Omental fat pad (tissue), 4 donors: ENCODE results near the gene SNAP29. TPM values are rescaled to one million over a fixed set of nuclear protein-coding genes. Genes with fewer than 3 reads are reported as not detected.
"Not testable (repeated sequence)": the region's sequence is repeated elsewhere in the genome, so short reads cannot be mapped to it uniquely, and the experiment has no call there.

Experiments
- ATAC-seq: fragments of 150-250 bp; one replicate; pipeline ENCODE4 v1.9.1; 2016; ENCODE audit warnings: mild to moderate bottlenecking, moderate library complexity; ENCODE audit not compliant: low FRiP score
- DNase-seq: peaks from one replicate; pipeline ENCODE4 v3.0.0-alpha.2; 2019; ENCODE audit warnings: low spot score
- CTCF ChIP-seq, 3 donors: fragments of 450-650 bp; IDR thresholded peaks; one replicate each; pipeline ENCODE4 v1.5.1; 2016 to 2017; ENCODE audit warnings: antibody characterized with exemption in 3 of 3, mild to moderate bottlenecking in 3 of 3, moderate library complexity in 2 of 3
- total RNA-seq, 4 donors: library from RNA; depleted of rRNA; stranded (reverse); fragments of >200 nt; gene quantifications; one replicate each; pipeline ENCODE4 v1.1.0, GENCODE V29; 2016

SNAP29 gene
- total RNA-seq, 4 donors from 2014 or later: 17.2 to 25.1 (median 20.1) TPM

- ATAC-seq: no peak
- TF ChIP-seq CTCF (IDR thresholded peaks at IDR 0.05): no peak
- no peak for DNase-seq
Measured at GRCh38 chr22:20887375-20887774, 28.6 kb downstream of the SNAP29 start.

- DNase-seq (no peak), ATAC-seq (no peak)
- no peak for TF ChIP-seq CTCF (IDR thresholded peaks at IDR 0.05)
Measured at GRCh38 chr22:20889025-20889704, 30.4 kb downstream of the SNAP29 start.

GRCh38 chr22:20889904-20890540 lies 31.2 kb downstream of the SNAP29 start:
- TF ChIP-seq CTCF (IDR thresholded peaks at IDR 0.05): no peak
- ATAC-seq: no peak
- no peak for DNase-seq

- ATAC-seq (no peak), DNase-seq (no peak)
- no peak for TF ChIP-seq CTCF (IDR thresholded peaks at IDR 0.05)
Measured at GRCh38 chr22:20890975-20891374, 32.2 kb downstream of the SNAP29 start.

- not testable (repeated sequence) for ATAC-seq, DNase-seq
Measured at GRCh38 chr22:20897737-20898136, 38.9 kb downstream of the SNAP29 start.

- DNase-seq (no peak), ATAC-seq (no peak)
- TF ChIP-seq CTCF (IDR thresholded peaks at IDR 0.05): no peak
Measured at GRCh38 chr22:20899827-20900423, 41.1 kb downstream of the SNAP29 start.

- ATAC-seq, DNase-seq: not testable (repeated sequence)
Measured at GRCh38 chr22:20901093-20902033, 42.6 kb downstream of the SNAP29 start.
